GM06990 (cell line): ENCODE results near the gene CLCN6.

Experiments used
- DNase-seq: peaks from one replicate; pipeline ENCODE4 v3.0.0-alpha.2; 2011; ENCODE audit not compliant: insufficient read length; ENCODE audit errors: extremely low read depth
- H3K27me3 ChIP-seq: replicated peaks from 2 replicates; pipeline ENCODE4 v1.6.0; 2011; ENCODE audit warnings: low read length; ENCODE audit not compliant: control insufficient read depth, insufficient read depth
- H3K36me3 ChIP-seq: 2 replicates; pipeline ENCODE4 v1.5.1; 2011; ENCODE audit warnings: low read length; ENCODE audit not compliant: control insufficient read depth, insufficient read depth
- H3K4me3 ChIP-seq: replicated peaks from 2 replicates; pipeline ENCODE4 v1.5.1; 2011; ENCODE audit warnings: low read depth, mild to moderate bottlenecking, control low read depth, low read length
- CTCF ChIP-seq: IDR thresholded peaks from 2 replicates; pipeline ENCODE4 v1.5.1; 2011; ENCODE audit warnings: low read length, control low read depth, mild to moderate bottlenecking, inconsistent platforms; ENCODE audit not compliant: insufficient read depth, poor library complexity, severe bottlenecking

Gene CLCN6

GRCh38 chr1:11790101-11790879, 15.7 kb upstream of the CLCN6 start:
- no peak for DNase-seq
- TF ChIP-seq CTCF: no peak
- Histone ChIP-seq H3K36me3 (peaks cover 16% of the 10 kb centered on the region), H3K4me3 (no peak overlapping the region), H3K27me3 (no peaks in the 10 kb centered on the region)

GRCh38 chr1:11790880-11791715, 14.9 kb upstream of the CLCN6 start:
- Histone ChIP-seq H3K27me3 (no peaks in the 10 kb centered on the region), H3K36me3 (peaks cover 18% of the 10 kb centered on the region), H3K4me3 (no peak overlapping the region)
- no peak for TF ChIP-seq CTCF
- DNase-seq: no peak

GRCh38 chr1:11792106-11792505, 13.9 kb upstream of the CLCN6 start:
- Histone ChIP-seq H3K36me3 (peaks cover 22% of the 10 kb centered on the region), H3K4me3 (no peak overlapping the region), H3K27me3 (no peaks in the 10 kb centered on the region)
- TF ChIP-seq CTCF: no peak
- no peak for DNase-seq

GRCh38 chr1:11793819-11794218, 12.2 kb upstream of the CLCN6 start:
- no peak for TF ChIP-seq CTCF
- no peak for DNase-seq
- no peak overlapping the region for H3K4me3 ChIP-seq
- H3K27me3 ChIP-seq: no peaks in the 10 kb centered on the region
- peaks cover 22% of the 10 kb centered on the region for H3K36me3 ChIP-seq

- no peak for DNase-seq
- peaks cover 22% of the 10 kb centered on the region for H3K36me3 ChIP-seq
These were observed 11.3 kb upstream of the CLCN6 start for GRCh38 chr1:11794446-11795237.

More at GRCh38 chr1:11794446-11795237, 11.3 kb upstream of the CLCN6 start:
- H3K27me3 ChIP-seq: no peaks in the 10 kb centered on the region
- TF ChIP-seq CTCF: no peak
- H3K4me3 ChIP-seq: no peak overlapping the region
